Liver (tissue), 9 donors: ENCODE data around the gene KDELR3. TPM values are rescaled to one million over a fixed set of nuclear protein-coding genes. Genes with fewer than 3 reads are reported as not detected.

Source experiments
- DNase-seq: peaks from one replicate; pipeline ENCODE4 v3.0.0-alpha.2; 2017; ENCODE audit warnings: low spot score
- H3K27ac ChIP-seq, 2 donors: one replicate each; pipeline ENCODE4 v1.7.0; 2013; ENCODE audit warnings: inconsistent platforms in 2 of 2, low read length in 2 of 2, control low read depth in 1 of 2, low read depth in 1 of 2, mild to moderate bottlenecking in 1 of 2
- H3K27me3 ChIP-seq, 4 donors: one replicate each; pipeline versions ENCODE4 v1.6.1 to v1.7.0; 2013; ENCODE audit warnings: low read length in 3 of 4, inconsistent platforms in 1 of 4, mild to moderate bottlenecking in 1 of 4, moderate library complexity in 1 of 4; ENCODE audit not compliant: control insufficient read depth in 4 of 4, insufficient read depth in 4 of 4
- H3K36me3 ChIP-seq, 4 donors: one replicate each; pipeline versions ENCODE4 v1.6.1 to v1.7.0; 2013; ENCODE audit warnings: low read length in 3 of 4, mild to moderate bottlenecking in 3 of 4, low read depth in 1 of 4, moderate library complexity in 1 of 4; ENCODE audit not compliant: control insufficient read depth in 4 of 4, insufficient read depth in 3 of 4
- H3K4me1 ChIP-seq, 4 donors: one replicate each; pipeline versions ENCODE4 v1.6.1 to v1.7.0; 2013; ENCODE audit warnings: low read length in 3 of 4, mild to moderate bottlenecking in 3 of 4, moderate library complexity in 1 of 4; ENCODE audit not compliant: control insufficient read depth in 4 of 4, insufficient read depth in 4 of 4
- H3K4me3 ChIP-seq, 3 donors: one replicate each; pipeline versions ENCODE4 v1.6.1 to v1.7.0; 2013; ENCODE audit warnings: low read length in 3 of 3, control low read depth in 1 of 3, low read depth in 1 of 3, mild to moderate bottlenecking in 1 of 3
- H3K9ac ChIP-seq, 2 donors: one replicate each; pipeline ENCODE4 v1.7.0; 2013; ENCODE audit warnings: low read length in 2 of 2, mild to moderate bottlenecking in 2 of 2, moderate library complexity in 2 of 2, control low read depth in 1 of 2, low read depth in 1 of 2
- H3K9me3 ChIP-seq, 4 donors: one replicate each; pipeline versions ENCODE4 v1.6.1 to v1.7.0; 2013; ENCODE audit warnings: low read length in 3 of 4; ENCODE audit not compliant: control insufficient read depth in 4 of 4
- FOXA1 ChIP-seq: IDR thresholded peaks from 2 replicates; pipeline ENCODE4 v1.6.1; 2016; ENCODE audit warnings: antibody characterized with exemption
- FOXA2 ChIP-seq: IDR thresholded peaks from 2 replicates; pipeline ENCODE4 v1.6.1; 2016; ENCODE audit warnings: antibody characterized with exemption
- HNF4A ChIP-seq, 2 donors: conservative IDR thresholded peaks; 2 replicates each; pipeline ENCODE4 v1.6.1; 2016; ENCODE audit warnings: antibody characterized with exemption in 2 of 2, mild to moderate bottlenecking in 2 of 2
- JUND ChIP-seq, 2 donors: IDR thresholded peaks; 2 replicates each; pipeline ENCODE4 v1.6.1; 2016; ENCODE audit warnings: antibody characterized with exemption in 2 of 2
- RXRA ChIP-seq, 2 donors: IDR thresholded peaks; 2 replicates each; pipeline ENCODE4 v1.6.1; 2017 to 2018; ENCODE audit warnings: antibody characterized with exemption in 2 of 2, mild to moderate bottlenecking in 1 of 2
- SP1 ChIP-seq: IDR thresholded peaks from 2 replicates; pipeline ENCODE4 v1.6.1; 2018; ENCODE audit warnings: antibody characterized with exemption, mild to moderate bottlenecking
- TAF1 ChIP-seq: conservative IDR thresholded peaks from 2 replicates; pipeline ENCODE4 v1.6.1; 2016; ENCODE audit warnings: antibody characterized with exemption, mild to moderate bottlenecking
- YY1 ChIP-seq: IDR thresholded peaks from 2 replicates; pipeline ENCODE4 v1.6.1; 2016; ENCODE audit warnings: antibody characterized with exemption, mild to moderate bottlenecking
- WGBS: extraction: QIAGEN DNeasy Blood & Tissue Kit; methylation state at CpG from one replicate; pipeline ENCODE4 v1.1.7; 2013; 5-methylcytosine and 5-hydroxymethylcytosine counted together
- polyA plus RNA-seq, 2 donors: library from polyadenylated mRNA; stranded (reverse) in 1 of 2; unstranded in 1 of 2; fragments of 200-250 nt in 1 of 2; fragments of >200 nt in 1 of 2; fragmentation: Nextera tagmentation in 1 of 2; extraction: Ambion mirVana in 1 of 2; gene quantifications; one replicate each; pipeline versions ENCODE4 v1.2.1 to v1.2.3, GENCODE V29; 2013 to 2015
- total RNA-seq, 2 donors: library from RNA; depleted of rRNA; stranded (reverse); fragments of >200 nt; gene quantifications; one replicate each; pipeline ENCODE4 v1.2.3, GENCODE V29; 2014
- TF ChIP-seq, protein P1 (sequence below): IDR thresholded peaks from 2 replicates; pipeline ENCODE4 v1.6.1; 2016; ENCODE audit warnings: antibody characterized with exemption, mild to moderate bottlenecking
- TF ChIP-seq, protein P2 (sequence below): fragments of 150-350 bp; IDR thresholded peaks from 2 replicates; pipeline ENCODE4 v1.5.1; 2017; ENCODE audit warnings: improper control_type of control experiment, low read depth, low read length; ENCODE audit not compliant: missing input control
- TF ChIP-seq, protein P3 (sequence below): IDR thresholded peaks from 2 replicates; pipeline ENCODE4 v1.6.1; 2016; ENCODE audit warnings: antibody characterized with exemption
- TF ChIP-seq, protein P4 (sequence below): IDR thresholded peaks from 2 replicates; pipeline ENCODE4 v1.6.1; 2016; ENCODE audit warnings: antibody characterized with exemption
- donor health status: healthy.
- donor health status: healthy.
- donor health status: healthy.
- donor health status: healthy.
- donor health status: healthy.

The KDELR3 gene
- total and polyA plus RNA-seq, 4 donors, result 3.5 to 12.8 (median 9.5) TPM

DNA sequence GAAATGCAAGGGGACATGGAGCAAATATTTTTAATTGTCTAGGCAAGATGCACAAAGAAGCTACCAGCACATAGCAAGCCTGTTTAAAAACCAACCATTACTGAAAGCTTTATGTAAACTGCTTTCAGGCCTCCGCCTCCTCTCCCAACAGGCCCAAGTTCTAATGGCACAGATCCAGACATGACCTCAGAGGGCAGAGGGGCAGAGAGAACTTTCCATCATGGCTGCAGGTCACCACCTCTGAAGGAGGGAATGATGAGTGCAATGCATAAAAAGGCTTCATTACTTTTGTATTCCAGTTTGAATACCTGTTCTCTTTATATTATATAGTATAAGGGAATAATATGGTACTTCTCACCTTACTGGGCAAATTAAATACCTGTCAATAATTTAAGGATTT is 23.0 kb downstream of the KDELR3 start (continued):
- peak; percentile 59 for TF ChIP-seq SP1
- TF ChIP-seq, protein P1, sequence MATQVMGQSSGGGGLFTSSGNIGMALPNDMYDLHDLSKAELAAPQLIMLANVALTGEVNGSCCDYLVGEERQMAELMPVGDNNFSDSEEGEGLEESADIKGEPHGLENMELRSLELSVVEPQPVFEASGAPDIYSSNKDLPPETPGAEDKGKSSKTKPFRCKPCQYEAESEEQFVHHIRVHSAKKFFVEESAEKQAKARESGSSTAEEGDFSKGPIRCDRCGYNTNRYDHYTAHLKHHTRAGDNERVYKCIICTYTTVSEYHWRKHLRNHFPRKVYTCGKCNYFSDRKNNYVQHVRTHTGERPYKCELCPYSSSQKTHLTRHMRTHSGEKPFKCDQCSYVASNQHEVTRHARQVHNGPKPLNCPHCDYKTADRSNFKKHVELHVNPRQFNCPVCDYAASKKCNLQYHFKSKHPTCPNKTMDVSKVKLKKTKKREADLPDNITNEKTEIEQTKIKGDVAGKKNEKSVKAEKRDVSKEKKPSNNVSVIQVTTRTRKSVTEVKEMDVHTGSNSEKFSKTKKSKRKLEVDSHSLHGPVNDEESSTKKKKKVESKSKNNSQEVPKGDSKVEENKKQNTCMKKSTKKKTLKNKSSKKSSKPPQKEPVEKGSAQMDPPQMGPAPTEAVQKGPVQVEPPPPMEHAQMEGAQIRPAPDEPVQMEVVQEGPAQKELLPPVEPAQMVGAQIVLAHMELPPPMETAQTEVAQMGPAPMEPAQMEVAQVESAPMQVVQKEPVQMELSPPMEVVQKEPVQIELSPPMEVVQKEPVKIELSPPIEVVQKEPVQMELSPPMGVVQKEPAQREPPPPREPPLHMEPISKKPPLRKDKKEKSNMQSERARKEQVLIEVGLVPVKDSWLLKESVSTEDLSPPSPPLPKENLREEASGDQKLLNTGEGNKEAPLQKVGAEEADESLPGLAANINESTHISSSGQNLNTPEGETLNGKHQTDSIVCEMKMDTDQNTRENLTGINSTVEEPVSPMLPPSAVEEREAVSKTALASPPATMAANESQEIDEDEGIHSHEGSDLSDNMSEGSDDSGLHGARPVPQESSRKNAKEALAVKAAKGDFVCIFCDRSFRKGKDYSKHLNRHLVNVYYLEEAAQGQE, result peak; percentile 39
- TF ChIP-seq RXRA (IDR thresholded peaks at IDR 0.05), result peak; percentile 73 to 79

DNA sequence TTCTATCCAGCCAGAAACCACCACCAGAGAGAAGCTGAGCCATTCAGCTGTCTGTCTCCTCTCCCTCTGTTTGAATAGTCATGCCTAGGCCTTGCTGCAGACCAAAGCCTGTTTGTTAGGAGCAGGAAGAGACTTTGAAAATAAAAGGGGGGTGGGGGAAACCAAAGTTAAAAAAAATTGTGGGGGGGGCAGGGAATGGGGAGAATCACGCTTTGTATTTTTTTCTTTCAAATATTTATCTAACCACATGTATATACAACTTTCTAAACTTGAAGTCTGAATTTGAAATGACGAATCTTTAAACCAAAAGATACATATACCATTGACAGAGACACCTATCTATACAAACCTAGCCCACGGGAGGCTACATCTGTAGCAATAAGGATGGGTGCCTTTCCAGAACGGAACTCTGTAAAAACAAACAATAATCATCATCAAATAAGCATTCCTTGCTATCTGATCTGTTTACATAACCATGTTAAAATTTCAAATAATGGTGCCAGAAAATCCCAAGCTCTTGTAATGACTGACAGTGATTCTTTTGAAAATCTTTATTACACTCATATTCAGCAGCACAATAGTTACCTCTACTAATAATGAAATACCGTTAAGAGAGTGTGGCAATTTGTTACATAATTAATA is 23.9 kb downstream of the KDELR3 start:
- Histone ChIP-seq H3K4me1 (peaks cover 2 to 5% (median 2%) of the 10 kb centered on the region in 4 donors), H3K27ac (peak overlapping the region; percentile 59 to 92)
- 58% methylated on average over 5 of the region's 5 CpGs for WGBS

DNA sequence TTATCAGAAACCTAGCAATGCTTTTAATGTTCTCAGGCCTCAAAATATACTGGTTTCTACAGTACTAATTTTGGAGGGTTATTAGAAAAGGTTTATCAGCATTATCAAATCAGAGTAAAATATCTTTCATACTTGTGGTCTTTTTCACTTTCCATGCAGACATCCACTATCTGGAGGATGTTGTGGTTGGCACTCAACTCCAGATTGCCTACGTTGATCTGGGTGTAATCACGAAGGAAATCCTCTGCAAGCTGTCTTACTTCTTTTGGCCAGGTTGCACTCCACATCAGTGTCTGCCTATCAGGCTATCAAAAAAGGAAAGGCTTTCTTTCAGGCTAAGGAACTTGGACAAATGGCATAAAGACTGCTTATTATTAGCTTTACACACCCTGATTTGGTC is 26.6 kb downstream of the KDELR3 start:
- no peak overlapping the region for H3K9ac ChIP-seq
- no peak for DNase-seq
- H3K4me1 ChIP-seq, result peaks cover 2 to 5% (median 2%) of the 10 kb centered on the region in 4 donors
- TF ChIP-seq TAF1, result no peak
- H3K27ac ChIP-seq, result no peak overlapping the region
- no peak overlapping the region for H3K4me3 ChIP-seq
- peaks cover 18 to 85% (median 80%) of the 10 kb centered on the region in 4 donors for H3K36me3 ChIP-seq
- 61% methylated on average over 2 of the region's 2 CpGs for WGBS
- no peaks in the 10 kb centered on the region for H3K27me3 ChIP-seq
- H3K9me3 ChIP-seq, result no peaks in the 10 kb centered on the region

More for the DNA sequence above, 23.9 kb downstream of the KDELR3 start:
- Histone ChIP-seq H3K9me3 (no peaks in the 10 kb centered on the region), H3K36me3 (peaks cover 22 to 80% (median 76%) of the 10 kb centered on the region in 4 donors), H3K9ac (no peak overlapping the region), H3K27me3 (no peaks in the 10 kb centered on the region), H3K4me3 (no peak overlapping the region)
- TF ChIP-seq HNF4A (conservative IDR thresholded peaks at IDR 0.05) (no peak), RXRA (IDR thresholded peaks at IDR 0.05) (no peak)
- TF ChIP-seq, protein P2, sequence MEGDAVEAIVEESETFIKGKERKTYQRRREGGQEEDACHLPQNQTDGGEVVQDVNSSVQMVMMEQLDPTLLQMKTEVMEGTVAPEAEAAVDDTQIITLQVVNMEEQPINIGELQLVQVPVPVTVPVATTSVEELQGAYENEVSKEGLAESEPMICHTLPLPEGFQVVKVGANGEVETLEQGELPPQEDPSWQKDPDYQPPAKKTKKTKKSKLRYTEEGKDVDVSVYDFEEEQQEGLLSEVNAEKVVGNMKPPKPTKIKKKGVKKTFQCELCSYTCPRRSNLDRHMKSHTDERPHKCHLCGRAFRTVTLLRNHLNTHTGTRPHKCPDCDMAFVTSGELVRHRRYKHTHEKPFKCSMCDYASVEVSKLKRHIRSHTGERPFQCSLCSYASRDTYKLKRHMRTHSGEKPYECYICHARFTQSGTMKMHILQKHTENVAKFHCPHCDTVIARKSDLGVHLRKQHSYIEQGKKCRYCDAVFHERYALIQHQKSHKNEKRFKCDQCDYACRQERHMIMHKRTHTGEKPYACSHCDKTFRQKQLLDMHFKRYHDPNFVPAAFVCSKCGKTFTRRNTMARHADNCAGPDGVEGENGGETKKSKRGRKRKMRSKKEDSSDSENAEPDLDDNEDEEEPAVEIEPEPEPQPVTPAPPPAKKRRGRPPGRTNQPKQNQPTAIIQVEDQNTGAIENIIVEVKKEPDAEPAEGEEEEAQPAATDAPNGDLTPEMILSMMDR, result no peak
- DNase-seq, result no peak

DNA sequence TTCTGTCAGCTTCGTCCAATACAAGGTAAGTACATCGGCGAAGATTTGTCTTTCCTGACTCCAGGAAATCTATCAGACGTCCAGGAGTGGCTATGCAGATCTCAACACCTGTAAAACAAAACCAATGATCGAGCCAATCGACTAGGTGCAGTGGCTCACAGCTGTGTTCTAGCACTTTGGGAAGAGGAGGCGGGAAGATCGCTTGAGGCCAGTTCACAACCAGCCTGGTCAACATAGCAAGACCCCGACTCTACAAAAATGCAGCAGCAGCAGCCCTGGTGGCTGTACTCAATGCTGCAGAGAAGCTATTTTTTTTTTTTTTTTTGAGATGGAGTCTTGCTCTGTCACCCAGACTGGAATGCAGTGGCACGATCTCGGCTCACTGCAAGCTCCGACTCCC is 27.0 kb downstream of the KDELR3 start:
- no peak for DNase-seq
- Histone ChIP-seq H3K36me3 (peaks cover 13 to 83% (median 78%) of the 10 kb centered on the region in 4 donors), H3K27ac (no peak overlapping the region), H3K4me3 (no peak overlapping the region), H3K9ac (no peak overlapping the region), H3K27me3 (no peaks in the 10 kb centered on the region), H3K4me1 (peaks cover 2 to 5% (median 2%) of the 10 kb centered on the region in 4 donors), H3K9me3 (no peaks in the 10 kb centered on the region)
- 95% methylated on average over 12 of the region's 12 CpGs for WGBS
- TF ChIP-seq RXRA (IDR thresholded peaks at IDR 0.05) (no peak), FOXA2 (no peak), YY1 (no peak), HNF4A (conservative IDR thresholded peaks at IDR 0.05) (no peak), TAF1 (no peak), FOXA1 (no peak), JUND (IDR thresholded peaks at IDR 0.05) (no peak)
- TF ChIP-seq, protein P3, sequence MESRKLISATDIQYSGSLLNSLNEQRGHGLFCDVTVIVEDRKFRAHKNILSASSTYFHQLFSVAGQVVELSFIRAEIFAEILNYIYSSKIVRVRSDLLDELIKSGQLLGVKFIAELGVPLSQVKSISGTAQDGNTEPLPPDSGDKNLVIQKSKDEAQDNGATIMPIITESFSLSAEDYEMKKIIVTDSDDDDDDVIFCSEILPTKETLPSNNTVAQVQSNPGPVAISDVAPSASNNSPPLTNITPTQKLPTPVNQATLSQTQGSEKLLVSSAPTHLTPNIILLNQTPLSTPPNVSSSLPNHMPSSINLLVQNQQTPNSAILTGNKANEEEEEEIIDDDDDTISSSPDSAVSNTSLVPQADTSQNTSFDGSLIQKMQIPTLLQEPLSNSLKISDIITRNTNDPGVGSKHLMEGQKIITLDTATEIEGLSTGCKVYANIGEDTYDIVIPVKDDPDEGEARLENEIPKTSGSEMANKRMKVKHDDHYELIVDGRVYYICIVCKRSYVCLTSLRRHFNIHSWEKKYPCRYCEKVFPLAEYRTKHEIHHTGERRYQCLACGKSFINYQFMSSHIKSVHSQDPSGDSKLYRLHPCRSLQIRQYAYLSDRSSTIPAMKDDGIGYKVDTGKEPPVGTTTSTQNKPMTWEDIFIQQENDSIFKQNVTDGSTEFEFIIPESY, result no peak
- TF ChIP-seq, protein P4, sequence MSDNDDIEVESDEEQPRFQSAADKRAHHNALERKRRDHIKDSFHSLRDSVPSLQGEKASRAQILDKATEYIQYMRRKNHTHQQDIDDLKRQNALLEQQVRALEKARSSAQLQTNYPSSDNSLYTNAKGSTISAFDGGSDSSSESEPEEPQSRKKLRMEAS, result no peak
- TF ChIP-seq, protein P1, result no peak
